GM18873 (cell line): ENCODE data around the gene SEMA5B.

ENCODE experiments used
- ATAC-seq: cut with Tn5 transposase; IDR thresholded peaks from one replicate; pipeline ENCODE4 v1.9.1; 2021; ENCODE audit warnings: mild to moderate bottlenecking, moderate library complexity, moderate number of reproducible peaks; ENCODE audit not compliant: unreplicated experiment, low FRiP score

SEMA5B gene

GRCh38 chr3:122913539-122914100, 113.9 kb downstream of the SEMA5B start:
- no peak for ATAC-seq

GRCh38 chr3:122912772-122913538, 114.6 kb downstream of the SEMA5B start:
- no peak for ATAC-seq

DNA sequence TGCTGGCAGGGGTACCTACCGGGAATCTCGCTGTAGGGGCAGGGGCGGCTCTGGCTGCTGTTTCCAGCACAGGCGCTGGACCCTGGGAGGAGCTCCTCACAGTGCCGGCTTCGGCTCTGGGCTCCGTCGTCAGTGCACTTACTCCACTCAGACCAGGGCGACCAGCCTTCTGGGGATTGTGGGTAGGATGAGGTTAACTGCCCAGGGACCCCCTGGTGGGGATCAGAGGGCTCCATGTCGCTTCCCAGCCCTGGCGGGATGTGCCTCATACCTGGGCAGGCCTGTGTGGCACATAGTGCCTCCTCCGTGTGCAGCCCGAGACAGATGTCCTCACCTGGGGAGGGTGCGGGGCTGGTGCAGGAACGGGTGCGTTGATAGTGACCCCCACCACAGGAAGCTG, 115.7 kb downstream of the SEMA5B start:
- no peak for ATAC-seq

- ATAC-seq, result no peak
Measured at GRCh38 chr3:122908251-122908650, 119.3 kb downstream of the SEMA5B start.

- ATAC-seq, result no peak
Measured at GRCh38 chr3:122907471-122907870, 120.1 kb downstream of the SEMA5B start.

GRCh38 chr3:122903171-122903570, 124.4 kb downstream of the SEMA5B start:
- ATAC-seq, result no peak

- no peak for ATAC-seq
Measured at GRCh38 chr3:122902326-122902725, 125.2 kb downstream of the SEMA5B start.

DNA sequence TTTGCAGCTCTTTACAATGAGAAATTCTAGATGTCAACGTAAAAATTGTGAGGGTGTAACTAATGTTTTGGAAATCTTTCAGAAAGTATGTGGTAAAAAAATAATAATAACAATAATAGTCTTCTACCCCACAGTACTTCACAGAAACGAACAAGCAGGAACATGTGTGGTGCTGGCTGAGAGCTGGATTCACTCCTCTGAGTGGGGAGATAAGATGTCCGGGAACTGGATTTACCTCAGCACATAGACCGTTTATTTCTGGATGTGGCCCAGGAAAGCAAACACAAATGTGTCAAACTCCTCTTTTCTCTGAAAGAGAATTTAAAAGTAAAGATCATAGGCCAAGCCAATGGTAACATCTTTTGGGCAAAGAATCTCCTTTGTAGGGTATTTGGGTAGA, 129.3 kb downstream of the SEMA5B start:
- no peak for ATAC-seq

GRCh38 chr3:122893754-122894668, 133.6 kb downstream of the SEMA5B start:
- no peak for ATAC-seq

GRCh38 chr3:122893282-122893681, 134.3 kb downstream of the SEMA5B start:
- ATAC-seq, result no peak

GRCh38 chr3:122892118-122892960, 135.2 kb downstream of the SEMA5B start:
- ATAC-seq, result no peak

GRCh38 chr3:122890720-122891220, 136.8 kb downstream of the SEMA5B start:
- no peak for ATAC-seq

- ATAC-seq, result no peak
Measured at GRCh38 chr3:122890077-122890719, 137.4 kb downstream of the SEMA5B start.

DNA sequence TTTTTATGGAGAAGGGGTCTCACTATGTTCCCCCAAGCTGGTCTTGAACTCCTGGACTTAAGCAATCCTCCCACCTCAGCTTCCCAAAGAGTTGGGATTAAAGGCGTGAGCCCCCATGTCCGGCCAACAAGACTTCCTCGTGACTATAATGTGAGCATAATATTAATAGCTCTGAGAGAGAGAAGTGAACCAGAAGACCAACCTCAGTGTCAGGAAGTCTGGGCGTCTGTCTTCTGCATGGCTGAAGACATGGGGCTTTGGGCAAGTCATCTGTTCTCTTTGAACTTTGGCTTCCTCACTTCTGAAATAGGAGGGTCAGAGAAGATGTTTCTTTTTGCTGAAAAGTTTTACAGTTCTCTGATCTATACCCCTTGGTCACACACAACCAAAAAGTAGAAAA, 140.6 kb downstream of the SEMA5B start:
- ATAC-seq, result no peak

GRCh38 chr3:122886251-122886650, 141.3 kb downstream of the SEMA5B start:
- ATAC-seq, result no peak

GRCh38 chr3:122882361-122882947, 145.1 kb downstream of the SEMA5B start:
- no peak for ATAC-seq

- ATAC-seq, result no peak
Measured at GRCh38 chr3:122880624-122881023, 146.9 kb downstream of the SEMA5B start.

DNA sequence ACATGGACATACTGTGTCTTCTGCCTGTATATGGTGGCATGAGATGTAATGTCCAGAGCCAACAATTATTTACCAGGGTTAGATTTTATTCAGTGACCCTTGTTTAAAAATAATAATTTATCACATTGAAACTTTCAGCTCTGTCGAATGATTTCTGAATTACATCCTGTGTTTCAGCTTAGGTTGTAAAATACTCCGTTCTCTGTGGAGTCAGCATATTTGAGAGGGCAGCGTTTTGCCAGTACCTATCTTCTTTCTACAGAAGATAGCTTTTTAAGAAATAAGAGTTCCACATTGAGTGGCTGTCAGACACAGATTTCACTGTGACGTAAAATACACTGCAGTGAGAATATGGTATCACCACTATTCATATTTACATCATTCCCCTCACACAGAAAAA, 147.4 kb downstream of the SEMA5B start:
- no peak for ATAC-seq

DNA sequence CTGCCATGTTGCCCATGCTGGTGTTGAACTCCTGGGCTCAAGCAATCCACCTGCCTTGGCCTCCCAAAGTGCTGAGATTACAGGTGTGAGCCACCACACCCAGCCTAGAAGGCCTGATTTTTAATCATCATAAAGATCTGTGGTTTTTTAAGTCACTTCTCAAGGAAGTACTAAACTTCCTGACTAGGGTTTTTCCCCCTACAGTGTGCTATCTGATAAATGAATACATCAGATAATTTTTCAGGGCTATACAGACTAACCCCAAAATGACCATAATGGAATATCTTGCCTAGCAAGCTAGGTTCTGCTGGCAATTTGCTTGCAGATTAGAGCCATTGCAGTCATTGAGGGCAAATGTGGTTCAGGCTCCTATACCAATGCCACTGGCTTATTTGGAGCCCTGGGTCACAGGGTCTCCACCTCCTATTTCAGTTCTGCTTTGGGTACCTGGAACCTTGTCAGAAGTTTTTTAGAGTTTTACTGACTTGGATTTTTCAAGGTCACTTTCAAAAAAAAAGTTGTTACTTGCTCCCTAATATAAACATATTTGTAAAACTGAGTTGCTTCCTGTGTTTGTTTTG, 151.9 kb downstream of the SEMA5B start:
- ATAC-seq, result no peak
